IPS-18c (cell line): ENCODE results near the gene RCAN3.
A peak's percentile ranks its signal among the peaks of the same experiment; 100 is the strongest.
"Not testable (repeated sequence)": the region's sequence is repeated elsewhere in the genome, so short reads cannot be mapped to it uniquely, and the experiment has no call there.

ENCODE experiments used
- H3K4me3 ChIP-seq: 2 replicates; pipeline ENCODE4 v1.7.0; 2013; ENCODE audit warnings: low read depth, mild to moderate bottlenecking, low read length, moderate library complexity; ENCODE audit not compliant: insufficient read depth
- H3K9me3 ChIP-seq: one replicate; pipeline ENCODE4 v1.6.1; 2013; ENCODE audit warnings: mild to moderate bottlenecking, low read length, moderate library complexity; ENCODE audit not compliant: control insufficient read depth, insufficient read depth

The RCAN3 gene

DNA sequence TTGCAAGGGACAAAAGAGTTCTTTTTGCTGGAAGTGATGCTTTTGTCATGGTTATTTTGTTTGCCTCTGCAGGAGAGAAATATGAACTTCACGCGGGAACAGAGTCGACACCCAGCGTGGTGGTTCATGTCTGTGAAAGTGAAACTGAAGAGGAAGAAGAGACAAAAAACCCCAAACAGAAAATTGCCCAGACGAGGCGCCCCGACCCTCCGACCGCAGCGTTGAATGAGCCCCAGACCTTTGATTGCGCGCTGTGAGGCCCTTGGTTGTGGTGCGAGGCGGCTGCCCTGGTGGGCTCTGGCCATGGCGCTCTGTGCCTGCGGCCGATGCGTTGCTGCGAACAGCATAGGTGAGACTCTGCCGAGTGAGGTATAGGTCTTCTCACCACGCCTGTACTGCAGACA, 32.4 kb downstream of the RCAN3 start:
- Histone ChIP-seq H3K4me3 (no peak overlapping the region), H3K9me3 (no peaks in the 10 kb centered on the region)

DNA sequence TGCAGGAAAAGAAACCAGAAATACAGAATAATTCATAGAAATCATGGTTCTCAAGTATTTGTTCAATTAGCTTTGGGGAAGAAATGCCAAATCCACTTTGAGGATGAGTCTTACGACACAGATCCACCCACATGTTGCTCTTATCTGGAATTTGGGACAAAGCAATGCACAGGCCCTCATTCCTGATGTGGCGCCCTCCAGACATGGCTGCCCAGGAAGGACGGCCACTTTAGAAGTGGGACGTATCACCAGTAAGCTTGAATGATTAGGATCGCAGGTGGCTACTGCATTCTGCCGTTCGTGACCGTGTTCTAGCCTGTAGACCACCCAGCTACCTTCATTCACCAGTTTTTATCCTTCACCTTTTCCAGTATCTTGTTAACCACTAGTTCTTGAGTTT, 33.1 kb downstream of the RCAN3 start:
- Histone ChIP-seq H3K4me3 (no peak overlapping the region), H3K9me3 (no peaks in the 10 kb centered on the region)

DNA sequence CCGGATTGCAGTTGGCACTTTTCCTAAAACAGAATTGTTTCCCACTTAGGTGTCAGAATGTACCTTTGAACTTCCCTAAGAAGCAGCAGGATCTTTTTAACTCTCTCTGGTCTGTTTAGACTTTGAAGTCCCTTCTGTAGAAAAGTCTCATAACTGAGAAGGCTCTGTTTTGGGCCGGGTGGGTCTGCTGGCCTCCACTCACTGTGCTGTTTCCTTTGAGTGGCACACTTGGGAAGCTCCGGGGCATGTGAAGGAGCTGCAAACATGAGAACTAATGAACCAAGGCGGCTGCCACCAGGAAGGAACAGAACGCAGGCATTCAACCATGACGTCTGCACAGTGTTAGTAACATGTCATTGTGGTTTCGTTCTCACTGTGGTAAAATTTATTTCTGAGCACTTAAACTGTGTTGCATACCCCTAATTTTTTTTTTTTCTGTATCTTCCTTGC, 33.8 kb downstream of the RCAN3 start:
- H3K4me3 ChIP-seq = no peak overlapping the region

DNA sequence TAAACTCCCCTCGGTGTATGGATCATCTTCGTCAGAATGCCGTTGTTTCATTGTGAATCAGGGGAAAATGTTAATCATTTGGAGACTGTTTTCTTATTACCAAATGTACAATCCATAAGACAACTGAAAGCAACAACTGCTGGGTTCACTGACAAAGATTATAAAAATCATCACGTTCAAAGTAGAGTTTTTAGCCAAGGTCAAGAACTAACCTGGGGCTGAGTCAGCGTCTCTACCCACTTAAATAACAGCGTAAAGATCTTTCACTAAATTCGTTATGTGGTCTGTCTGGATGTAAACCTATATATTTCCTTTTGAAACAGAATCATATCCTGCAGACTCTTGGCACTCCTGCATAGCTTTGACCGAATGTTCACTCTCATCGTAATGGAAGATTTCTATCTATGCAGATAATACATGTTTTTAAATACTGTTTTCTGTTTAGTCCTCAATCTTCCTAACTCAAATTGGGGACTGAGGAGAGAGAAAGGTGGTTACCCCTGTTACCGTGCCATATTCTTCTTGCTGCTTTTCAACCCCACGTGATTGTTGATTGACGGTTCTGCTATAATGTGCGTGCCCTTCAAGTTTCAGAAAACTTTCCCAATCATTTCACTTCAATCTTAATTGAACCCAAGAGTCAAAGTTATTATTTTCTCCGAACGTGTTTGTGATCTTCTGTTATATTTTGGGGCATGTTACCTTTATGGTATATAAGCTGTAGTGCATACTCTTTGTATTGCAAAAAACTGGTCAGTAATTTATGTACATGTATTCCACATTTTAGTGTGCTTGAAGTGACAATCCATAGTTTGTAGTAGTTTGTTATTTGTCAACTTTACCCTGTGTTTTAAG, 37.6 kb downstream of the RCAN3 start:
- no peaks in the 10 kb centered on the region for H3K9me3 ChIP-seq
- H3K4me3 ChIP-seq = no peak overlapping the region

More for the DNA sequence above, 33.8 kb downstream of the RCAN3 start:
- H3K9me3 ChIP-seq = no peaks in the 10 kb centered on the region

DNA sequence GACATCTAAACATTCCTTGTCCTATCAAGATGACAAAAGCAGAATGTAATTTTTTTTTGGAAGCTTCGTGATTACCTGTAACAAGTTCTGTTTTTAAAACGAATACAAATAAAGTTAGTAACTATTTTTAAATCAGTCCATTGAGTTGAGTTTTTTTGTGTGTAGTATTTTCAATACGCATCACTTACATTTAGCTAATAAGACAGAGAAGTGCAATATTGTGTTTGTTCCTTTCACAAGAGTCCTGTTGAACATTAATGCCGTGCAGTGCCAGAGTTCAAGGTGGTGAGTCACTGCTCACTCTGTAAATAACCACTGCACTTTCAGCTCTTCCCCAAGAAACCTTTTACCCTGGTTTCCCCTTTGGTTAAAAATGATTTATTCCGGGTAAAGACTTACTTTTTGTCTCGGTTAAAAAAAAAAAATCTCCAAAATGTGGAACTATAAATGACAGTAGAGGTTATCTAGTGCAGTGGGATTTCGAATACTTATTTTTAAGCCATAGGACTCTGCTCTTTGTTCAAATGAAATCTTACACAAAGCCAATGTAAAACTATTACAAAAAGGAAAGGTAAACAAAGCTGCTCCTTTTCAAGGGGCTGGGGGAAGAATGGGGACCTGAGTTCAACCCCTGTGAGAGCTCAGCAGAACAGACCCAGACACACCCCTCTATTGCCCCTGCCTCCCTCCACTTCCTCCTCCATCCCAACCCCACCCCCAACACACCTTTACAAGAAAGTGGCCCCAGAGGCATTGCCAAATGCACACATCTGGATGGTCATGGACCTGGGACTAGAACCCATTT, 38.5 kb downstream of the RCAN3 start:
- H3K4me3 ChIP-seq = no peak overlapping the region
- no peaks in the 10 kb centered on the region for H3K9me3 ChIP-seq

DNA sequence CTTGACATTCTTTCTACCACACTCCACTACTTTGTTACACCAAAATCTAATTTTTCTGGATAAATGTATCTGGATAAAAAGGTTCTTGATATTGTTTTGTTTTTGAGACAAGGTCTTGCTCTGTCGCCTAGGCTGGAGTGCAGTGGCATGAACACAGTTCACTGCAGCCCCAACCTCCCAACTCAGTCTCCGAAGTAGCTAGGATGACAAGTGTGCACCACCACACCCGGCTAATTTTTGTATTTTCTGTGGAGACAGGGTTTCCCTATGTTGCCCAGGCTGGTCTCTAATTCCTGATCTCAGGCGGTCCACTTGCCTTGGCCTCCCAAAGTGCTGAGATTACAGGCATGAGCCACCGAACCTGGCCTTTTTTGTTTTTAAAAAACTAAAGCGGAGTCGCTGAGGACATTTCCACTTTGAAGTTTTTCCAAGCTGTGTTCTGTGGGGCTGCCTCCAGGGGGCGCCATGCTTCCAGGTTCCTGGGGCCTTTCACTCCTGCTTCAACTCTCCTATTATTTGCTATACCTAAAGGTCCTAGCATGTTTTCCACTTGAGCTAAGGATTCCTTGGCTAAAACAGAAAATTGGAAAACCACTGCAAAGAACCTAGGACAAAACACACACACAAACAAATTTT, 39.2 kb downstream of the RCAN3 start:
- no peaks in the 10 kb centered on the region for H3K9me3 ChIP-seq
- no peak overlapping the region for H3K4me3 ChIP-seq

DNA sequence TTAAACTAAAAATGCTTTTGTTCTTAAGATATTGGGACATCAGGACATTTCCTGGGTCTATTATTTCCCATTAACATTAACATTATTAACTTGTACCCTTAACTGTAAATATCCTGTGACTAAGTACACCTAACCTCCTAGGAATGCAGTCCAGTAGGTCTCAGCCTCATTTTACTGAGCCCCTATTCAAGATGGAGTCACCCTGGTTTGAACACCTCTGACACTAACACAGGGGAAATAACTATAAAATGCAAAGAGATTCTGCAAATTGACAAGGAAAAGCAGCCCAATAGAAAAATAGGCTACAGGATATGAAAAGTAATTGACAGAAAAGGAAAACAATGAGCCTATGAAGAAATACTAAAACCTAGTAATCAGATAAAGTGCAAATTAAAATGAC, 41.6 kb downstream of the RCAN3 start:
- no peak overlapping the region for H3K4me3 ChIP-seq
- H3K9me3 ChIP-seq = no peaks in the 10 kb centered on the region

DNA sequence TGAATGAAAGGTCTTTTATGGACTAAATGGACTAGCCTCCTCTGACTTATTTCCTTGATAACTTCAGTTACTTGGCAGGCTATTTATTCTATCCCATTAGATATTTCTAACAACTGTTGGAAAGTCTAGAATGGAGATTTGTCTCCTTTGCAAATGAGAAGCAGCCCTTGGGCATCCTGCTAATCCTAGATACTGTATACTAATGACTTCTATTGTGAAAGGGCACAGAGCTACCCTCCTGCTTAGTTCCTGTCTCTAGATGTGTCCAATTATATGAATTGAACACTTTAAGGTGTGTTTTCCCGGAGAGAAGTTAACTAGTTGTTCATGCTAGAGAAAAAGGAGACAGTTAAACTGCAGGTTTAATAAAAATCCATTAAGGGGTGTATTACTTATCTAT, 43.0 kb downstream of the RCAN3 start:
- no peak overlapping the region for H3K4me3 ChIP-seq
- H3K9me3 ChIP-seq = no peaks in the 10 kb centered on the region

DNA sequence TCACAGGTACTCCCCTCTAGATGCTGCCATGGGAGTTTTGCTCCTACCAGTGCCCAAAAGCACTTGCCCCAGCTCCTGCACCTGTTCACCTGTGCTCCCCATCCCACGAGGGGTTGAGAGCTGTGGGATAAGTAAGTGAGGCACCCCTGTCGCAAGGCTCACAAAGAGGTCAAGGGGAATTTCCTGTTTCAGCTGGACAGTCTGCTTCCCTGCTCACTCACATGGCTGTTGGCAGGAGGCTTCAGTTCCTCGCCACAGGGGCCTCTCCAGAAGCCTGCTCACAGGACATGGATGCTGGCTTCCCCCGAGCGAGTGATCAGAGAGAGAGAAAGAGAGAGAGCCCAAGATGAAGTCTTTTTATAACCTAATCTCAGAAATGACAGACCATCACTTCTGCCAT, 44.6 kb downstream of the RCAN3 start:
- no peaks in the 10 kb centered on the region for H3K9me3 ChIP-seq

DNA sequence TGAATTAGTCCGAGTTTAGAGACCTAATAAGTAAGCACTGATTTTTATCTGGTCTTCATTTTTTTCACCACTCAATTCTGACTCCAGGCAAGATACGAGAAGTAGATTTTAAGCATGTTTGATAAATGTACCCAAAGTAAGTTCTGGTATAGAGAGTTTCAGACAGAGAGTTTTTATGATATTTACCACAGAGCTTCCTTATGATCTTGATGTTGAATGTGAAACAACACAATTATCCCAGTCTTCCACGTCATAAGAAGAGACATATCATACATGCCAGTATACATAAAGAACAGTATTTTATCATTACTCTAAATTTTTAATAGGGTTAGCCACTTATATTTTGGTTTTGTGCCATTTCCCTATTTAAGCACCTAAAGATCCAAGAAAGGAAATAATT, 45.4 kb downstream of the RCAN3 start:
- Histone ChIP-seq H3K9me3 (no peaks in the 10 kb centered on the region), H3K4me3 (no peak overlapping the region)

More for the DNA sequence above, 44.6 kb downstream of the RCAN3 start:
- no peak overlapping the region for H3K4me3 ChIP-seq

DNA sequence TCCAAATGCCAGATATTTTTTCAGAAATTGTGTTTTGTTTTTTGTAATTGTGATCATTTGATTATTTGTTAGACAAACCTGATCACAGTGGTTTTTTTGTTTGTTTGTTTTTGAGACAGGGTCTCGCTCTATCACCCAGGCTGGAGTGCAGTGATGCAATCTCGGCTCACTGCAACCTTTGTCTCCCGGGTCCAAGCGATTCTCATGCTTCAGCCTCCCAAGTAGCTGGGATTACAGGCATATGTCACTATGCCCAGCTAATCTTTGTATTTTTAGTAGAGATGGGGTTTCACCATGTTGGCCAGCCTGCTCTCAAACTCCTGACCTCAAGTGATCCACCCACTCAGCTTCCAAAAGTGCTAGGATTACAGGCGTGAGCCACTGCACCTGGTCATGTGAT, 46.6 kb downstream of the RCAN3 start:
- H3K4me3 ChIP-seq, H3K9me3 ChIP-seq: not testable (repeated sequence)

DNA sequence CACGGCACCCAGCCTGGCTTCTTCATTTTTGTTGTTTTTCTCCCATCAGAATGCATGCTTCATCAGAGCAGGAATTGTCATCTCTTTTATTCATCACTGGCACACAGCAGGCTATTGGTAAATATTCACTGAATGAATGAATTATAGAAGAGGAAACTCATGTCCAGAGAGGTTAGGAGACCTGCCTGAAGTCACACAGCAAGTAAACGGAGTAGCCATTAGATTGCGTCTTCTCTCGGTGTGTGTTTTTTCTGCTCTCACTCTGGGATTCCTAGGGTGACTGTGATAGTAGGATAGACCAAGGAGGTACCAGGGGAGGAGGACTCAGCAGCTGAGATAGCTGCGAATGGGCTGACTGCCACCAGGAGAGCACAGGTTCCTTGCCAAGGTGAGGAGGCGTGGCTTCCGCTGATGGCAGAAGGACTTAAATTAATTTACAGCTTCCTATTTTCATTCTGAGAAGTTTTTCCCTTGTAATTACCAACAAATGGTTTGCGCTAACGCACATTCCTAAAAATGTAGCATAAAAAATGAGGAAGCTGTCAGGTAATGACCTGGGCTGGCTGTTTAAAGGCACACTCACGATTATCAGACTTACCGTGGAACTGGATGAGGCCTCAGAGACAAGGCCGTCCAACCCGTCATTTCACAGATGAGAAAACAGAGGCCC, 48.8 kb downstream of the RCAN3 start:
- H3K4me3 ChIP-seq = no peak overlapping the region
- H3K9me3 ChIP-seq = no peaks in the 10 kb centered on the region

DNA sequence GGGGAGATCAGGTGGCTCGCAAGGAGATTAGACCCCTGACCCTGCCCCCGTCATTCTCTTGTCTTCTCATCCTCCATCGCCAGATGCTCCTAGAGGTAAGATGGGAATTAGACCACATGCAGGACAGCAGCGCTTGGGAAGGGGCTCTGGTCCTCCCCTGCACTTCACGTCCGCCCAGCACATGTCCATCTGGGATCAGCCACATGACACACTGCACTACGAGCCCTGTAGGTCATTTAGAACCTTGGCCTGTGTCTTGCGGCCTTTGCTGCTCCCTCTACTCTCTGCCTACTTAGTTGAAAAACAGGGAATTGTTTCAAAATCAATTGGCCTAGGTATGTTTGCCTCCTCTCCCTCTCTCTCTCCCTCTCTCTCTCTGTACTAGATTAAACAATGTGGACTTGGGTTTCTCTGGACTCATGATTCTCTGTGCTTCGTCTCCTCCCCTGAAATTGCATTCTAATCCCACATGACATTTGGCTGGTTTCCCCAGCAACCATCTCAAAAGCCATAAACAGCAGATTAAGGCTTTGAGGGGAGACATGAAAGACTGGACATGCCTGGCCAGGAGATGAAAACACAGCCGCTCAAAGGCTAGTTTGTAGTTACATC, 49.4 kb downstream of the RCAN3 start:
- H3K4me3 ChIP-seq = no peak overlapping the region
- H3K9me3 ChIP-seq = no peaks in the 10 kb centered on the region

DNA sequence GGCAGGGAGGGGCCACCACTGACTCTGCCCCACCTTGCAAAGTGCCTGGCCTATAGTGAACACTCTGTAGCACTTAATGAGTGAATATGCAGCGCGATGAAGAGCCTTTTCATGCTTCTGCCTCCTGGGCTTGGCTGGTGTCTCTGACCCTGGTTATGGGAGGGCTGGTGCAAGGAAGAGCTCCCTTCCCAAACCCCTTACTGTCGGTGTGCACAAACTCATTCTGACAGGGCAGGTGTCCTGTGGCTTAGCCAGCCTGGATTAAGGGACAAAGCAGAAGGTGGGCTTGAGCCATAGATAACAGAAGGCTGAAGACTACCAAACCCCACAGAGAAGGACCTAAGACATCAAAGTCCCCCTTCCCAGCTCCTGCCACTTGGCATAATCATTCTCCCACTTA, 51.3 kb downstream of the RCAN3 start:
- Histone ChIP-seq H3K4me3 (no peak overlapping the region), H3K9me3 (no peaks in the 10 kb centered on the region)

DNA sequence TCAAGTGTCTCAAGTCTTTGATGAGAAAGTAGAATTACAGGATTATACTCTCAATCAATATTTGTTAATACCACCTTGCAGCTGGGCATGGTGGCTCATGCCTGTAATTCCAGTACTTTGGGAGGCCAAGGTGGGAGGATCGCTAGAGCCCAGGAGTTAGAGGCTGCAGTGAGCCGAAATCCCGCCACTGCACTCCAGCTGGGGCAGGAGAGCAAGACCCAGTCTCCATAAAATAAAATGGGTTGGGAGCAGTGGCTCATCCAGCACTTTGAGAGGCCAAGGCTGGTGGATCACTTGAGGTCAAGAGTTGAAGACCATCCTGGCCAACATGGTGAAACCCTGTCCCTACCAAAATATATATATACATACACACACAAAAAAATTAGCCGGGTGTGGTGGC, 52.1 kb downstream of the RCAN3 start:
- H3K9me3 ChIP-seq = no peaks in the 10 kb centered on the region
- no peak overlapping the region for H3K4me3 ChIP-seq

DNA sequence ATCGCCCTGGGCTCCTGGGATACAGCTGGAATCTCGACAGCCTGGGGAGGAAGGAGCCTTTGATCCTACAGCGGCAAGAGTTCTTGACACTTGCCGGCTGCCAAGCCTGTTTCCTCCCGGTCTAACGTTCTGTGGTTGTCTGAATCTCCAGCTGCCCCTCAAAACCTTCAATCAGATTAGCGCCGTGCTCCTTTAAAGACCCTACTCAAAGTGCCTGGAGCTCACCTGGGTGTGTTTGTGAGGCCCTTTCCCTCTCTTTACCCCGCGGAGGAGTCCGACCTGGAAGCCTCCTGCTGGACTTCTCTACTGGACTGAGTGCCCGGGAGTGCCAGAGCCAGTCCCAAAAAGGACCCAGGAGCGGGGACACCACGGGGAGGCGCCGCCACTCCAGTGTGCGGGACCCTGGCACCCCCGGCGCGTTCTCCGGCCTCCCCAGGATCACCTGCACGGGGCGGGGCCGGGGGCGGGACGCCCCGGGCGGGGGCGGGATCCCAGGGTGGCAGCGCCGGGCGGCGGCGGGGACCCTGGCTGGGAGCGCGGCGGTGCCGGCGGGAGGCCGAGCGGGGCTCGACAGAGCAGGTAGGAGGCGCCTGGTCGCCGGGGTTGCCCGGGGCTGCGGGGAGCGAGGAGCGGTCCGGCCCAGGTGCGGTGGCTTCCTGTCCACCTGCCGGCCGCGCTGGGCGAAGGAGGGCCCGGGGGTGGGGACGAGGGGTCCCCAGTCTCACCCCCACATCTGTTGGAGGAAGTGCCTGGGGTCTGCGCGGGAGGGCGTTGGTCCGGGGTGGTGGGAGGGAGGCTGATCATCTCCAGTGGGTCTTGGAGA, 53.2 kb downstream of the RCAN3 start, which contains the start of gene NCMAP:
NCMAP (plus strand) TSS at position 497 of the 823 bp plus-strand sequence. CDS start 39,344 bp downstream, outside the sequence.
- peak within 1 kb of the TSS; percentile 46; the same call in 1 of the 2 replicates for H3K4me3 ChIP-seq

More for the DNA sequence above, 53.2 kb downstream of the RCAN3 start, which contains the start of gene NCMAP:
- no peaks in the 10 kb centered on the region for H3K9me3 ChIP-seq
